SH-SY5Y (cell line): ENCODE results near the gene NEK6.

Experiments used
- GATA2 ChIP-seq: IDR thresholded peaks from 2 replicates; pipeline ENCODE4 v1.6.1; 2011; ENCODE audit warnings: mild to moderate bottlenecking, low read depth, low read length
- GATA3 ChIP-seq: IDR thresholded peaks from 2 replicates; pipeline ENCODE4 v1.6.1; 2011; ENCODE audit warnings: low read depth, mild to moderate bottlenecking, low read length, moderate library complexity

DNA sequence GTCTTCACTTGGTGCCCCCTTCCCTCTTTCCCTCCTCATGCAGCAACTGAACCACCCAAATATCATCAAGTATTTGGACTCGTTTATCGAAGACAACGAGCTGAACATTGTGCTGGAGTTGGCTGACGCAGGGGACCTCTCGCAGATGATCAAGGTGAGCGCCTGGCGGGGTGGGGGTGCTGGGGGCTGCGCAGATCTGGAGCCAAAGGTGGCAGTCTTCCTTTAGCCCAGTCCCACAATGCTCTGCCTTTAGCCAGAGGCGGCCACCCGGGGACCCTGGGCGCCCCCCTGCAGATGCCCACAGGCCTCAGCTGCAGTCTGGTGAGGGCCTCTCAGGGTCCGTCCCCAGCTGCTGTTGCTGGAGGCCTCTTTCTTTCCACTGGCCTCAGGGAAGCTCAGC is 63.7 kb downstream of the NEK6 start:
- TF ChIP-seq GATA2 (no peak), GATA3 (no peak)
